Heart left ventricle (tissue), 13 donors: ENCODE results near the gene HIVEP1.

Source experiments
- POLR2A ChIP-seq, 2 donors: fragments of 450-650 bp; IDR thresholded peaks; one replicate each; pipeline ENCODE4 v1.6.1; 2017; ENCODE audit warnings: antibody characterized with exemption in 2 of 2, mild to moderate bottlenecking in 2 of 2, moderate library complexity in 2 of 2
- TF ChIP-seq, protein P1 (sequence below), 12 donors: fragments of 200-600 bp; sonication (generic) in 4 of 12; IDR thresholded peaks; one replicate each; pipeline versions ENCODE4 v1.5.0 to v1.8.0; 2018 to 2022; ENCODE audit warnings: antibody characterized with exemption in 12 of 12, mild to moderate bottlenecking in 5 of 12
- donor health status: ischemic (EF 13 %, LVEDD 7.1; RV severe dilation, severe dysfunction).
- donor health status: DM: no; HTN: yes; CAD: no.
- donor health status: DM: no; HTN: no; CAD: no.
- donor health status: ischemic (EF 25% LVEDD 6.9; RV normal size, moderate dysfunction).
- donor health status: ischemic (EF 25% LVEDD 5.7; RV mildly dilated, moderate dysfunction).
- donor health status: ischemic (EF 35%, LVEDD 5.7; RV mildly dilated, moderate dysfunction).
- donor health status: nonischemic (EF 11% LVEDD 7.7; RV severe dilation, severe dysfunction).
- donor health status: DM: yes; HTN: yes; CAD: no.
- donor health status: PGD.
- donor health status: ischemic (EF 29% LVEDD 5.4; RV normal size, mild dysfunction).
- donor health status: nonischemic (EF 23%, LVEDD 6.1; RV moderate dilation, normal function).

DNA sequence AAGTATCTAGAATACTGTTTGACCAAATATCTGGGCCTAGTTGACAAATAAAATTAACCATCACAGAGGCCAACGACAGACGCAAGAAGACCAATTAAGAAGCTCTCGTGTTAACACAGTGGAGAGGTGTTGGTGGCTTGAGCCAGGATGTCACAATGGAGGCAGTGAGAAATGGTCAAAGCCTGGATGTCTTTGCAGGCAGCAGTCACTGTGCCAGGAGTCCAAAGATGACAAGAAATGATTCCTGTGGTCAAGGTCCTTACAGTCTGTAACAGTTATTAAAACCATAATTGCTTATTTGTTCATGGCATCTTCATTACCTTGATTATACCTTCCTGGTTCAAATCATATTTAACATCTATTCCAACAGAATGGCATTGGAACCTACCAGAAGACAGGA, 186.7 kb downstream of the HIVEP1 start:
- TF ChIP-seq, protein P1, sequence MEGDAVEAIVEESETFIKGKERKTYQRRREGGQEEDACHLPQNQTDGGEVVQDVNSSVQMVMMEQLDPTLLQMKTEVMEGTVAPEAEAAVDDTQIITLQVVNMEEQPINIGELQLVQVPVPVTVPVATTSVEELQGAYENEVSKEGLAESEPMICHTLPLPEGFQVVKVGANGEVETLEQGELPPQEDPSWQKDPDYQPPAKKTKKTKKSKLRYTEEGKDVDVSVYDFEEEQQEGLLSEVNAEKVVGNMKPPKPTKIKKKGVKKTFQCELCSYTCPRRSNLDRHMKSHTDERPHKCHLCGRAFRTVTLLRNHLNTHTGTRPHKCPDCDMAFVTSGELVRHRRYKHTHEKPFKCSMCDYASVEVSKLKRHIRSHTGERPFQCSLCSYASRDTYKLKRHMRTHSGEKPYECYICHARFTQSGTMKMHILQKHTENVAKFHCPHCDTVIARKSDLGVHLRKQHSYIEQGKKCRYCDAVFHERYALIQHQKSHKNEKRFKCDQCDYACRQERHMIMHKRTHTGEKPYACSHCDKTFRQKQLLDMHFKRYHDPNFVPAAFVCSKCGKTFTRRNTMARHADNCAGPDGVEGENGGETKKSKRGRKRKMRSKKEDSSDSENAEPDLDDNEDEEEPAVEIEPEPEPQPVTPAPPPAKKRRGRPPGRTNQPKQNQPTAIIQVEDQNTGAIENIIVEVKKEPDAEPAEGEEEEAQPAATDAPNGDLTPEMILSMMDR (IDR thresholded peaks at IDR 0.05) = no peak
- TF ChIP-seq POLR2A (IDR thresholded peaks at IDR 0.05) = no peak
